RWPE2 (cell line): ENCODE results near the gene IQGAP3.

Experiments
- ATAC-seq: fragments of 200-7000 bp; cut with Tn5 transposase; 3 replicates; pipeline ENCODE4 v1.9.1; 2021; ENCODE audit warnings: low read depth
- DNase-seq: peaks from one replicate; pipeline ENCODE4 v3.0.0-alpha.2; 2020; ENCODE audit warnings: low spot score
- H3K27ac ChIP-seq: fragments of 450-650 bp; 2 replicates; pipeline ENCODE4 v1.5.1; 2017; ENCODE audit warnings: mild to moderate bottlenecking; ENCODE audit not compliant: poor library complexity, severe bottlenecking
- H3K27me3 ChIP-seq: fragments of 250-450 bp; sonication (Bioruptor Pico); 2 replicates; pipeline ENCODE4 v1.5.1; 2021; ENCODE audit warnings: mild to moderate bottlenecking, moderate library complexity; ENCODE audit not compliant: insufficient read depth, poor library complexity, severe bottlenecking
- H3K36me3 ChIP-seq: fragments of 250-450 bp; sonication (Bioruptor Pico); 2 replicates; pipeline ENCODE4 v1.5.1; 2020; ENCODE audit warnings: low read depth, mild to moderate bottlenecking, moderate library complexity
- H3K4me1 ChIP-seq: fragments of 250-450 bp; sonication (Bioruptor Pico); 2 replicates; pipeline ENCODE4 v1.5.1; 2021; ENCODE audit warnings: mild to moderate bottlenecking, moderate library complexity; ENCODE audit not compliant: insufficient read depth, poor library complexity, severe bottlenecking
- H3K4me3 ChIP-seq: fragments of 250-450 bp; sonication (Bioruptor Pico); 2 replicates; pipeline ENCODE4 v1.5.1; 2021; ENCODE audit warnings: mild to moderate bottlenecking, moderate library complexity; ENCODE audit not compliant: severe bottlenecking
- H3K9me3 ChIP-seq: fragments of 250-450 bp; sonication (Bioruptor Pico); 2 replicates; pipeline ENCODE4 v1.5.1; 2021; ENCODE audit warnings: mild to moderate bottlenecking, moderate library complexity; ENCODE audit not compliant: severe bottlenecking
- TF ChIP-seq, protein P1 (sequence below): fragments of 450-650 bp; IDR thresholded peaks from one replicate; pipeline ENCODE4 v1.5.1; 2017; ENCODE audit warnings: mild to moderate bottlenecking, moderate library complexity; ENCODE audit not compliant: poor library complexity, severe bottlenecking

IQGAP3 gene

DNA sequence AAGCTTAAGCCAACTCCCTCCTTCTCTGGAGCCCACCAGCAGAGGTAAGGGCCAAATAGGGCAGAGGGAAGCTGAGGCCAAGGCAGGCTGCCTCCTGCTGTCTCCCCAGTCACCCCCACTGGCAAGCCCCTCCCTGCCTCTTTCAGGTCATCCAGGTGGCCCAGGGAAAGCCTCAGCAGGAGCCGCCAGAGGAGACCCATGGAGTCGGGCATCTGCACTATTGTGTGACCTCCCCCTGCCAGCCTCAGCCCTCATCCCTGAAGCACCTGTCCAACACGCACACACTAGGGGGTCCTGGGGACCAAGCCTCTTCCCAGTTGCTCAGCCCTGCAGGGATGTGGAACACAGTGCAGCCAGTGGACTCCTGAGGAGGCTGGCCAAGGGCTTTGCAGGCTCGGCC, 14.0 kb upstream of the IQGAP3 start:
- TF ChIP-seq, protein P1, sequence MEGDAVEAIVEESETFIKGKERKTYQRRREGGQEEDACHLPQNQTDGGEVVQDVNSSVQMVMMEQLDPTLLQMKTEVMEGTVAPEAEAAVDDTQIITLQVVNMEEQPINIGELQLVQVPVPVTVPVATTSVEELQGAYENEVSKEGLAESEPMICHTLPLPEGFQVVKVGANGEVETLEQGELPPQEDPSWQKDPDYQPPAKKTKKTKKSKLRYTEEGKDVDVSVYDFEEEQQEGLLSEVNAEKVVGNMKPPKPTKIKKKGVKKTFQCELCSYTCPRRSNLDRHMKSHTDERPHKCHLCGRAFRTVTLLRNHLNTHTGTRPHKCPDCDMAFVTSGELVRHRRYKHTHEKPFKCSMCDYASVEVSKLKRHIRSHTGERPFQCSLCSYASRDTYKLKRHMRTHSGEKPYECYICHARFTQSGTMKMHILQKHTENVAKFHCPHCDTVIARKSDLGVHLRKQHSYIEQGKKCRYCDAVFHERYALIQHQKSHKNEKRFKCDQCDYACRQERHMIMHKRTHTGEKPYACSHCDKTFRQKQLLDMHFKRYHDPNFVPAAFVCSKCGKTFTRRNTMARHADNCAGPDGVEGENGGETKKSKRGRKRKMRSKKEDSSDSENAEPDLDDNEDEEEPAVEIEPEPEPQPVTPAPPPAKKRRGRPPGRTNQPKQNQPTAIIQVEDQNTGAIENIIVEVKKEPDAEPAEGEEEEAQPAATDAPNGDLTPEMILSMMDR: no peak
- Histone ChIP-seq H3K36me3 (no peaks in the 10 kb centered on the region), H3K9me3 (no peaks in the 10 kb centered on the region), H3K4me1 (peaks cover 7% of the 10 kb centered on the region), H3K27ac (no peak overlapping the region), H3K27me3 (no peaks in the 10 kb centered on the region), H3K4me3 (no peak overlapping the region)
- ATAC-seq (no peak), DNase-seq (no peak)

DNA sequence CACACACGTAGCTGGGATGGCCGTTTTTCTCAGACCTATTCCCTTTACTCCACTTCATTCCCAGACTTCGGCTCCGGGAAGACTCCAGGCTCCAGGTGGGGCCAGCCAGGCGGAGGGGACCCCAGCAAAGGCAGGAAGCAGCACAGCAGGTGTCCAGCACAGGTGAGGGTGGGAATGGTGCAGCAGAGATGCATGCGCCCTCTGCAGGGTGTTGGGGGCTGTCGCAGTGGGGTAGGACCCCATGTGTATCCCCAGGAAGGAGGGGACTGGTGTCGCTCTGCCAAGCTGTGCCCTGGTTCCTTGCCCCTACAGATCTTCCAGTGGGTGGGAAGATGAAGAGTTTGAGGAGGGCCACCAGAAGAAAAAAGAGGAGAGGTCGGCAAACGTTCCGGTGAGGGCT, 12.4 kb upstream of the IQGAP3 start:
- Histone ChIP-seq H3K36me3 (no peaks in the 10 kb centered on the region), H3K27ac (no peak overlapping the region), H3K4me3 (no peak overlapping the region), H3K9me3 (no peaks in the 10 kb centered on the region), H3K4me1 (peaks cover 2% of the 10 kb centered on the region), H3K27me3 (no peaks in the 10 kb centered on the region)
- TF ChIP-seq, protein P1: no peak
- peak; percentile 53; the same call in 2 of the 3 replicates for ATAC-seq
- DNase-seq: no peak

DNA sequence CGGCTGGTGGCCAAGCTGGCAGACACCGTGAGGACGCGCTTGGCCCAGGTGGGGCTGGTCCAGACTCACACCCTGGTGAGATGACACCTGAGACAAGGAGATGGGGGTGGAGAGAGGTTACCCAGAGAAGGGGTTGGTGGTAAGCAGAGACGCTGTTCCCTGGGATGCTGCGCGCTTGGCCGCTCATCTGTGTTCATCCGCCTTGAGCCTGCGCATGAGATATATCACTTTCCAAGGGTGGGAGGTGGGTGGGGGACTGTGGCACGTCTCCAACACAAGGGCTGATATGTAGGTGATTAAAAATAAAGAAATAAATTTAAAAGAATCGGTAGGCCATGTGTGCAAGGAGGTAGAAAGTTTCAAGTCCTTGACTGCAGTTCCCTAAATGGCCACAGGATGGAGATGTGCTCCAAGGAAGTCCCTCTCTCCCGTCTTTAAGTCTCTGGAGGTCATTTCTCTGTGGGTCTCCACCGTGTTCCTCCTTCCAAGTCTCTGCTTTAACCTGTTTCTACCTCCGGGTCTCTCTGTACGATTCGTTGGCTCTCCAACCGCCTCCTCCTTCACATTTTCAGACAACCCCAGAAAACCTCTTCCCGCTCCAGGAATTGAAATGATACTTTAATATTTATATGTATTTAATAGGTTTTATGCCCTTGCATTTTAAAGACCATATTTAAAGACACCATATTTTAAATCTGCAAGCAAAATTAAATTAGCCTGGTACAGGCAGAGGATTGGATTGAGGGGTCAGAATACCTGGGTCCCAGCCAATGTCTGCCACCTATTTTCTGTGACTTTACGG, 11.7 kb upstream of the IQGAP3 start:
- peaks cover 2% of the 10 kb centered on the region for H3K4me1 ChIP-seq

DNA sequence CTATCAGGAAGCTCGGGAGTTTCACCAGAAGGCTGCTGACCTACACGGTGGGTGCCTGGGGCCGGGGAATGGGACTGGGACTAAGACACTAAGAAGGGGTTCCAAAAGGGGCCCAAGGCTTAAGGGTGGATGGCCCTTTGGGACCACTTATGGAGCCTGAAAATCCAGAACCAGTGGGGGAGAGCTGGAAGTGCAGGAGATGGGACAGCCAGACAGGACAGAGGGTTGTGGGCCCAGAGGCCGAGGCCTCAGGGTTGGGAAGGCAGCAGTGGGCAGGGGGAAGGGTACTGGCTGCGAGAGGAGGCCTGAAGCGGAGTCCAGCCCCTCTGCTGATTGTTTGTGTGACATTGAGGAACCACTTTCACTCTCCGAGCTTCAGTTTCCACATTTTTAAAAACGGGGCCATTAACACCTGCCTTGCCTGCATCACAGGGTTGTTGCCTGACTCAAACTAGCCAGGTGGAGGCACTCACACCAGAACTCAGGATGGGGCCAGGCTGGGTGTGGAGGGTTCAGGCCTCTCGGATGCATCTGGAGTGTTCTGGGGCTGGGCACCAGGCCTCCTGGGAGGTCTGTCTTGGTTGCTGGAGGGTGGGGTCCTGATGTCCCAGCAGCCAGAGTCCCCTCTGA, 10.1 kb upstream of the IQGAP3 start:
- no peaks in the 10 kb centered on the region for H3K27me3 ChIP-seq
- DNase-seq: no peak
- TF ChIP-seq, protein P1: no peak

More for the DNA sequence above, 11.7 kb upstream of the IQGAP3 start:
- DNase-seq (no peak), ATAC-seq (0 out of 3 replicates have a peak, but pooled peaks have one; percentile 40)
- Histone ChIP-seq H3K36me3 (no peaks in the 10 kb centered on the region), H3K27ac (no peak overlapping the region), H3K9me3 (no peaks in the 10 kb centered on the region), H3K27me3 (no peaks in the 10 kb centered on the region), H3K4me3 (no peak overlapping the region)
- TF ChIP-seq, protein P1: peak; percentile 85

More for the DNA sequence above, 10.1 kb upstream of the IQGAP3 start:
- no peak for ATAC-seq
- H3K36me3 ChIP-seq: no peaks in the 10 kb centered on the region
- no peaks in the 10 kb centered on the region for H3K9me3 ChIP-seq
- H3K27ac ChIP-seq: no peak overlapping the region
- H3K4me3 ChIP-seq: no peak overlapping the region
- peaks cover 2% of the 10 kb centered on the region for H3K4me1 ChIP-seq
